Nucleus accumbens (tissue), 56 donors: ENCODE measurements around the gene EFNA5.
"Not testable (repeated sequence)": the region's sequence is repeated elsewhere in the genome, so short reads cannot be mapped to it uniquely, and the experiment has no call there.

Experiments used
- DNase-seq, 56 donors: peaks; one replicate each; lab custom pipeline; 2025; lab: John Stamatoyannopoulos, UW

Gene EFNA5

GRCh38 chr5:107359033-107359915, 311.5 kb downstream of the EFNA5 start:
- no peak for DNase-seq

DNA sequence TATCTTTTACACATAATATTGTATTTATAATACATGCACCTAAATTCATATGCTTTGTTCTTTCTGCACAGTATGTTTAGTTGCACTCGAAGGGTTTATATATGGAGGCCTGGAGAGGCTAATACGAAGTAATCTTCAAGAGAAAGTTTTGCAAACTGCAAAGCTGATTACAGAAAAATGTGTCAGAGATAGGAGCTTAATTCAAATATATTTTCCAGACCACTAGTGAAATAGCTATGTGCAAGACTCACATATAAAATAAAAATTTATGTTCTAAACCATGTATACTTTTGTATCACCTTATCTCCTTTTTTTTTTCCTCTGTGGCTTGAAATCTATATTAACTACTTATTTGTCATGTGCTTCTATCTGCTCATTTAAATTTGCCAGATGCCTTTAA, 313.8 kb downstream of the EFNA5 start:
- DNase-seq = no peak

- DNase-seq = no peak
These were observed 318.2 kb downstream of the EFNA5 start for GRCh38 chr5:107352576-107352975.

GRCh38 chr5:107346580-107346979, 324.2 kb downstream of the EFNA5 start:
- not testable (repeated sequence) for DNase-seq

- DNase-seq = no peak
These were observed 328.4 kb downstream of the EFNA5 start for GRCh38 chr5:107342371-107342770.

- DNase-seq = no peak
These were observed 329.2 kb downstream of the EFNA5 start for GRCh38 chr5:107341376-107342084.

DNA sequence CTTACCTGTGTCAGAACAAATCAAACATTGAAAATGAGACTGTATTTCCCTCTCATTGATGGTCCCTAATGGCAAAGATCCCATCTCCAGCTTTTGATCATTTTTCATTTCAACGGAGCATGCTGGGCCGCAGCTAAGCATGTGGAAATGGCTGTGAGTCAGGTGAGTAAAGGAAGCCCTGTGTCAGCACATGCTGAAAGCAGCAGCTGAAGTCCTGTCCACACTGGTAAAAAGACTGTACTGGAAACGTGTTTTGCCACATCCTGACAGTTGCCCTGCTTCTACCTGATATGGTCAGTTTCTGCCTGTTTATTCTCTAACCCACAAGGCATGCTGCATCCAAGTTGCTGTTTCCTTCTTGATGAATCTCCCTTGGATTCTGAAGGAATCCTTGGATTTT, 330.1 kb downstream of the EFNA5 start:
- DNase-seq = no peak

GRCh38 chr5:107338335-107338734, 332.4 kb downstream of the EFNA5 start:
- no peak for DNase-seq

GRCh38 chr5:107337281-107337680, 333.5 kb downstream of the EFNA5 start:
- DNase-seq = no peak

- DNase-seq = no peak
These were observed 338.9 kb downstream of the EFNA5 start for GRCh38 chr5:107331882-107332281.

- DNase-seq = no peak
These were observed 339.4 kb downstream of the EFNA5 start for GRCh38 chr5:107331312-107331711.

GRCh38 chr5:107330903-107331302, 339.8 kb downstream of the EFNA5 start:
- DNase-seq = no peak

DNA sequence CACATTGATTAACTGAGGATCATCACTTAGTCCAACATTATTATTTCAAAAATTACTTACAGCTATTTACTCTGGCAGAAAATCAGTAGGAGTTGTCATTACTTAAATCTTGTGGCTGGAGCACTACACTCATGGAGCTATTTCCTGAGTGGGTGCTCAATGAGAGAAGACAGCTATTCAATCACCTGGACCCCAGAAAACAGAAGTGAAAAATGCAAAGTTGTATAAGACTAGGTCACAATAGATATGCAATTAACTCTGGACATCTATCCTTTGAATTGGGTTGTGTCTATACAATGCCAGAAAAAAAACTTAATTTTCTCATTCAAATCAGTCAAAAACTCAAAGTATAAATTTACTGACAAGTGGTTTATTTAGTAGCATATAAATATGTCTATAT, 340.9 kb downstream of the EFNA5 start:
- no peak for DNase-seq
